DND-41 (cell line): Measurements from ENCODE around the gene ATOH1.

Source experiments
- CTCF ChIP-seq: IDR thresholded peaks from 2 replicates; pipeline ENCODE4 v1.5.1; 2012; ENCODE audit warnings: borderline replicate concordance, low read length, moderate library complexity, mild to moderate bottlenecking; ENCODE audit not compliant: poor library complexity, severe bottlenecking; ENCODE audit errors: extremely low read depth
- EZH2 ChIP-seq: IDR thresholded peaks from 3 replicates; pipeline ENCODE4 v1.6.1; 2012; ENCODE audit warnings: borderline replicate concordance, low read depth, mild to moderate bottlenecking, moderate library complexity, low read length, inconsistent platforms; ENCODE audit not compliant: severe bottlenecking

DNA sequence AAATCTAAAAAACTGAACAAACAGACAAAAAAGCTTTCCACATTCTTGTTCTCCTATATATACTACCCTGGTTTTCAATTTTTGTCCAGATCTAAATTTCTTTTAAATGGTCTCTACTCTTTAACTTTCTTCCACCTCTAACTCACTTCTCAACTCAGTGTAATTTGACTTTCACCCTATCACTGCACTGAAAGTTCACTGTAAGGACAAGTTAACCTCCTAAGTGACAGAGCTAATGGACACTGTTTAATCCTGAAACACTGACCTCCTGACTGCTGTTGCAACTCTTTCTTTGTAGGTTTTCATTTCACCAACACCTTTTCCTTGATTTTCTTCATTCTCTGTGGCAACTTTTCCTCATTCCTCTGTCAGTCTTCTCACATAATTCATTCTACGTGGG, 50.0 kb downstream of the ATOH1 start:
- no peak for TF ChIP-seq EZH2
- no peak for TF ChIP-seq CTCF
